PC-9 (cell line): Measurements from ENCODE around the gene PTGR3. TPM values are rescaled to one million over a fixed set of nuclear protein-coding genes. Genes with fewer than 3 reads are reported as not detected.

Experiments
- BruUV-seq: library from RNA; stranded (reverse); fragments of 400-500 nt; replicated peaks from 2 replicates; lab custom pipeline; 2021; lab: Mats Ljungman, UMichigan
- CTCF ChIA-PET: fragments of 300-600 bp; sonication (Branson Sonifier 250); formaldehyde crosslinking; loops from one replicate; lab custom pipeline; 2022; ENCODE audit warnings: antibody characterized with exemption; lab: Charles Lee
- POLR2A ChIA-PET: fragments of 300-600 bp; sonication (Branson Sonifier 250); formaldehyde crosslinking; loops from one replicate; lab custom pipeline; 2022; ENCODE audit warnings: antibody characterized with exemption; ENCODE audit not compliant: unreplicated experiment; lab: Charles Lee
- DNase-seq, 2 experiments: peaks; one replicate each; pipeline versions ENCODE4 v3.0.0 to v3.0.0-alpha.2; 2015 to 2022; ENCODE audit warnings: mixed read lengths in 1 of 2
- H2AFZ ChIP-seq: fragments of 200-600 bp; sonication (generic); 2 replicates; pipeline ENCODE4 v1.8.1; 2017; ENCODE audit warnings: antibody characterized with exemption
- H3F3A ChIP-seq: fragments of 200-600 bp; sonication (generic); 2 replicates; pipeline ENCODE4 v1.8.1; 2017; ENCODE audit warnings: antibody characterized with exemption, mild to moderate bottlenecking, low read depth; ENCODE audit not compliant: insufficient read depth
- H3K27ac ChIP-seq: fragments of 200-600 bp; sonication (generic); 2 replicates; pipeline ENCODE4 v1.6.1; 2016; ENCODE audit warnings: mixed run types
- H3K27me3 ChIP-seq: fragments of 200-600 bp; sonication (generic); 2 replicates; pipeline ENCODE4 v1.6.1; 2016; ENCODE audit warnings: low read depth, mixed run types; ENCODE audit not compliant: insufficient read depth
- H3K36me3 ChIP-seq: fragments of 200-600 bp; sonication (generic); 2 replicates; pipeline ENCODE4 v1.6.1; 2016; ENCODE audit warnings: low read depth, mixed run types
- H3K4me1 ChIP-seq: fragments of 200-600 bp; sonication (generic); replicated peaks from 2 replicates; pipeline ENCODE4 v1.6.1; 2016; ENCODE audit warnings: mixed run types; ENCODE audit not compliant: insufficient read depth
- H3K4me2 ChIP-seq: fragments of 200-600 bp; sonication (generic); 2 replicates; pipeline ENCODE4 v1.6.1; 2017; ENCODE audit warnings: mixed run types
- H3K4me3 ChIP-seq: fragments of 200-600 bp; sonication (generic); 2 replicates; pipeline ENCODE4 v1.6.1; 2016; ENCODE audit warnings: mixed run types
- H3K79me2 ChIP-seq: fragments of 200-600 bp; sonication (generic); 2 replicates; pipeline ENCODE4 v1.6.1; 2017; ENCODE audit warnings: low read depth, mixed run types
- H3K9me2 ChIP-seq: fragments of 200-600 bp; sonication (generic); 2 replicates; pipeline ENCODE4 v1.8.1; 2017; ENCODE audit warnings: mild to moderate bottlenecking; ENCODE audit not compliant: insufficient read depth
- H3K9me3 ChIP-seq: fragments of 200-600 bp; sonication (generic); 2 replicates; pipeline ENCODE4 v1.8.1; 2016; ENCODE audit warnings: low read depth; ENCODE audit not compliant: insufficient read depth
- H4K20me1 ChIP-seq: fragments of 200-600 bp; sonication (generic); 2 replicates; pipeline ENCODE4 v1.8.1; 2017; ENCODE audit not compliant: insufficient read depth
- CTCF ChIP-seq: fragments of 200-600 bp; sonication (generic); conservative IDR thresholded peaks from 2 replicates; pipeline ENCODE4 v1.6.1; 2017; ENCODE audit warnings: mixed run types, antibody characterized with exemption, mild to moderate bottlenecking, moderate library complexity
- EZH2 ChIP-seq: fragments of 200-600 bp; sonication (generic); IDR thresholded peaks from 2 replicates; pipeline ENCODE4 v1.8.0; 2017; ENCODE audit warnings: antibody characterized with exemption, low read depth
- intact Hi-C: fragments of 100-400 bp; cut with micrococcal nuclease; formaldehyde crosslinking; loops from one replicate; pipeline ENCODE4 v1.10.0; 2022; ENCODE audit not compliant: unreplicated experiment
- total RNA-seq: library from RNA; stranded (reverse); gene quantifications from 2 replicates; pipeline ENCODE4 v1.2.3, GENCODE V29; 2021

PTGR3 gene
- total RNA-seq, 1 experiment from 2014 or later: 38.4 TPM

- Histone ChIP-seq H3K9me3 (no peaks in the 10 kb centered on the region), H3K4me1 (0 out of 2 replicates have a peak, but pooled peaks cover 4% of the 10 kb centered on the region), H3K4me2 (no peak overlapping the region), H3K36me3 (no peaks in the 10 kb centered on the region), H3K27ac (no peak overlapping the region), H3F3A (no peaks in the 10 kb centered on the region), H3K4me3 (no peak overlapping the region), H3K9me2 (no peaks in the 10 kb centered on the region), H4K20me1 (no peaks in the 10 kb centered on the region), H2AFZ (no peak overlapping the region), H3K27me3 (no peaks in the 10 kb centered on the region), H3K79me2 (no peaks in the 10 kb centered on the region)
- intact Hi-C loops: no loop called here
- no peak for DNase-seq
- ChIA-PET POLR2A (no interaction called here), CTCF (no interaction called here)
- BruUV-seq: no TSS peak
- TF ChIP-seq CTCF: no peak
- no peak for TF ChIP-seq EZH2
Measured at GRCh38 chr18:75252136-75252535, 43.2 kb upstream of the PTGR3 start.

- Histone ChIP-seq H3K36me3 (no peaks in the 10 kb centered on the region), H3K79me2 (no peaks in the 10 kb centered on the region), H2AFZ (no peak overlapping the region), H3K27ac (no peak overlapping the region), H3K4me1 (0 out of 2 replicates have a peak, but pooled peaks cover 4% of the 10 kb centered on the region), H3K4me3 (no peak overlapping the region), H3K9me2 (no peaks in the 10 kb centered on the region), H3F3A (no peaks in the 10 kb centered on the region), H4K20me1 (no peaks in the 10 kb centered on the region), H3K27me3 (no peaks in the 10 kb centered on the region), H3K9me3 (no peaks in the 10 kb centered on the region), H3K4me2 (no peak overlapping the region)
- TF ChIP-seq EZH2 (no peak), CTCF (no peak)
- ChIA-PET CTCF (no interaction called here), POLR2A (no interaction called here)
- BruUV-seq: no TSS peak
- intact Hi-C loops: no loop called here
- no peak for DNase-seq
Measured at GRCh38 chr18:75251466-75251865, 42.5 kb upstream of the PTGR3 start.

GRCh38 chr18:75250471-75250821 is 41.5 kb upstream of the PTGR3 start:
- intact Hi-C loops: no loop called here
- Histone ChIP-seq H4K20me1 (no peaks in the 10 kb centered on the region), H3K79me2 (no peaks in the 10 kb centered on the region), H3K4me1 (0 out of 2 replicates have a peak, but pooled peaks cover 4% of the 10 kb centered on the region), H3K27ac (no peak overlapping the region), H3K4me3 (no peak overlapping the region), H3F3A (no peaks in the 10 kb centered on the region), H3K4me2 (no peak overlapping the region), H3K27me3 (no peaks in the 10 kb centered on the region), H2AFZ (no peak overlapping the region), H3K36me3 (no peaks in the 10 kb centered on the region), H3K9me3 (no peaks in the 10 kb centered on the region), H3K9me2 (no peaks in the 10 kb centered on the region)
- ChIA-PET CTCF (no interaction called here), POLR2A (no interaction called here)
- TF ChIP-seq CTCF (no peak), EZH2 (no peak)
- DNase-seq: no peak
- BruUV-seq: no TSS peak
